22Rv1 (cell line): ENCODE measurements around the gene ZNF692.
A peak's percentile ranks its signal among the peaks of the same experiment; 100 is the strongest.

Experiments used
- CTCF ChIP-seq: fragments of 450-650 bp; IDR thresholded peaks from 2 replicates; pipeline ENCODE4 v1.5.1; 2017; ENCODE audit warnings: mild to moderate bottlenecking
- ZFX ChIP-seq: fragments of 450-650 bp; IDR thresholded peaks from 2 replicates; pipeline ENCODE4 v1.6.1; 2017; ENCODE audit warnings: antibody characterized with exemption, borderline replicate concordance

GRCh38 chr1:248825909-248826760 lies 32.8 kb downstream of the ZNF692 start, which contains the start of gene SH3BP5L:
- peak; percentile 96 for TF ChIP-seq CTCF
- TF ChIP-seq ZFX = no peak
